Aorta (tissue), 5 donors: ENCODE measurements around the gene CD4. TPM values are rescaled to one million over a fixed set of nuclear protein-coding genes. Genes with fewer than 3 reads are reported as not detected.

Source experiments
- ATAC-seq: fragments of 200-7000 bp; cut with Tn5 transposase; one replicate; pipeline ENCODE4 v1.9.1; 2022; ENCODE audit warnings: moderate library complexity; ENCODE audit not compliant: low FRiP score
- DNase-seq, 2 donors: peaks; one replicate each; pipeline ENCODE4 v3.0.0-alpha.2; 2020
- H3K27ac ChIP-seq, 2 donors: one replicate each; pipeline ENCODE4 v1.5.1; 2013; ENCODE audit warnings: low read length in 2 of 2, mild to moderate bottlenecking in 2 of 2, moderate library complexity in 2 of 2, control low read depth in 1 of 2, inconsistent platforms in 1 of 2, low read depth in 1 of 2
- H3K27me3 ChIP-seq, 2 donors: one replicate each; pipeline ENCODE4 v1.6.1; 2013; ENCODE audit warnings: control low read depth in 1 of 2, low read length in 1 of 2, mild to moderate bottlenecking in 1 of 2, moderate library complexity in 1 of 2; ENCODE audit not compliant: insufficient read depth in 2 of 2, control insufficient read depth in 1 of 2
- H3K36me3 ChIP-seq, 2 donors: one replicate each; pipeline ENCODE4 v1.6.1; 2013; ENCODE audit warnings: control low read depth in 1 of 2, low read length in 1 of 2, mild to moderate bottlenecking in 1 of 2; ENCODE audit not compliant: insufficient read depth in 2 of 2, control insufficient read depth in 1 of 2
- H3K4me1 ChIP-seq, 2 donors: one replicate each; pipeline ENCODE4 v1.6.1; 2013; ENCODE audit warnings: low read length in 2 of 2, control low read depth in 1 of 2, mild to moderate bottlenecking in 1 of 2, moderate library complexity in 1 of 2; ENCODE audit not compliant: insufficient read depth in 2 of 2, control insufficient read depth in 1 of 2
- H3K4me3 ChIP-seq, 2 donors: one replicate each; pipeline ENCODE4 v1.5.1; 2013; ENCODE audit warnings: low read length in 2 of 2, control low read depth in 1 of 2, mild to moderate bottlenecking in 1 of 2
- H3K9me3 ChIP-seq: one replicate; pipeline ENCODE4 v1.6.1; 2013; ENCODE audit warnings: mild to moderate bottlenecking, low read length; ENCODE audit not compliant: control insufficient read depth
- WGBS, 2 donors: extraction: QIAGEN DNeasy Blood & Tissue Kit; methylation state at CpG; one replicate each; pipeline ENCODE4 v1.1.7; 2013; 5-methylcytosine and 5-hydroxymethylcytosine counted together
- intact Hi-C, 2 donors: fragments of 100-400 bp; cut with DNase I; formaldehyde crosslinking; loops; one replicate each; pipeline versions ENCODE4 v1.14.2 to v1.15.0; 2022
- polyA plus RNA-seq, 2 donors: library from polyadenylated mRNA; stranded (reverse); fragments of 200-250 nt; gene quantifications; one replicate each; pipeline ENCODE4 v1.2.3, GENCODE V29; 2013
- total RNA-seq, 2 donors: library from RNA; stranded (reverse); fragmentation: NEBNext Ultra II Directional; extraction: Animal tissue kit (Norgen Biotek cat#: 25700); gene quantifications; one replicate each; pipeline ENCODE4 v1.2.1, GENCODE V29; 2021
- donor health status: healthy with polysubstance abuse.
- donor health status: Bipolar disorder and iron deficiency.
- donor health status: DM: no; HTN: no; CAD: no.
- donor health status: DM: no; HTN: no; CAD: no.
- donor health status: DM: yes; HTN: yes; CAD: no.

The CD4 gene
- total and polyA plus RNA-seq, 4 donors: 2.1 to 40.6 (median 17.2) TPM

DNA sequence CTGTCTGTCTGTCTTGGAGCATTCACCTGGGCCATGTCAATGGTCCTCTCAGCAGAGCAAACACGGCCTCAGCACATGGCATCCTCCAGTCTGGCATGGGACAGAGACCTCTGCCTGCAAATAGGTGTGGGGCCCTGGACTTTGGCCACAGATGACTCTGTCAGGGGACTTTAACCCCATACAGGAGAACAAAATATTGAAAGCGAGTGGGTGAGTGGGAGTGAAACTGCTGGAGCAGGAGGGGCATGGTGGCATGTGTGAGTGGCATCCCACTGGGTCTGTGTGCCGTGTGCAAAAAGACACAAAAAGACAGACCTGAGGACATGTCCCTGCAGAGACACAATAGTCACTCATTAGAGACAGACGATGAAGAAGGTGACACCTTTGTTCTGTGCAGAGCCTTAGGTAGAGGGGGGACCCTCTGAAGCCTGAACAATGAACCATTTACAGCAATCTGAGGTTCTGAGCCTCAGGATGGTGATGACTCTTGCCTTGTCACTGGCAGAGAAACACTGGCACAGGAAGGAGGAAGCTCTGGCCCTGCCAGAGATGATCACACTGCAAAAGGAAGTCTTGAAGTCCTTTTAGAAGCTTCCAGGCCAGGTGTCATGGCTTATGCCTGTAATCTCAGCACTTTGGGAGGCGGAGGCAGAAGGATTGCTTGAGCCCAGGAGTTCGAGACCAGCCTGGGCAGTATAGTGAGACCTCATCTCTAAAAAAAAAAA is 9.5 kb upstream of the CD4 start:
- Histone ChIP-seq H3K27ac (no peak overlapping the region), H3K27me3 (no peaks in the 10 kb centered on the region), H3K9me3 (no peaks in the 10 kb centered on the region), H3K4me1 (no peaks in the 10 kb centered on the region), H3K4me3 (no peak overlapping the region), H3K36me3 (no peaks in the 10 kb centered on the region)
- DNase-seq (no peak), ATAC-seq (no peak)
- WGBS, 2 donors: 83 to 88% methylated on average over 6 of the region's 6 CpGs
- intact Hi-C loops: loop anchor here (1.0 to 10.0 kb wide), 5 partner anchors 27 to 165 kb away; partner anchors contain the start of gene MLF2 (in 2 of the 2)

DNA sequence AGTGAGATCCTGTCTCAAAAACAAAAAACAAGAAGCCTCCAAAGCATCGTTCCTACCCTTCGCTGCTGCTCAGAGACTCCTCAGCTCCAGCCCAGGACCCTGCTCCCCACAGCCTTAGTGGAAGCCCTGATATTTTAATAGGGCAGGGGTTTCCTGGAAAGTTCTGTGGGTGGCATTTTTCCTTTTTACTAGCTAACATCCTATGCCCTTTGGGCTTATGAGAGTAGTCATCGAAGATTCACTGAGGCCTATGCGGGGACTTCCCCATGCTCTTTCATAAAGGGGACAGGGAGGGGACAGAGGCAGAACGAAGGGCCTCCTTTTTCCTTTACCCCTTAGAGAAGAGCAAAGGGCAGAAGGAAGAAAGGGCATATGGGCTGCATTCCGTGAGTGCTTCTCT is 8.8 kb upstream of the CD4 start:
- H3K4me3 ChIP-seq: no peak overlapping the region
- WGBS, 2 donors: 91 to 94% methylated on average over 6 of the region's 6 CpGs
- no peaks in the 10 kb centered on the region for H3K9me3 ChIP-seq
- H3K27ac ChIP-seq: no peak overlapping the region
- H3K4me1 ChIP-seq: no peaks in the 10 kb centered on the region
- DNase-seq (no peak), ATAC-seq (no peak)
- no peaks in the 10 kb centered on the region for H3K36me3 ChIP-seq
- H3K27me3 ChIP-seq: no peaks in the 10 kb centered on the region
- intact Hi-C loops: no loop called here

DNA sequence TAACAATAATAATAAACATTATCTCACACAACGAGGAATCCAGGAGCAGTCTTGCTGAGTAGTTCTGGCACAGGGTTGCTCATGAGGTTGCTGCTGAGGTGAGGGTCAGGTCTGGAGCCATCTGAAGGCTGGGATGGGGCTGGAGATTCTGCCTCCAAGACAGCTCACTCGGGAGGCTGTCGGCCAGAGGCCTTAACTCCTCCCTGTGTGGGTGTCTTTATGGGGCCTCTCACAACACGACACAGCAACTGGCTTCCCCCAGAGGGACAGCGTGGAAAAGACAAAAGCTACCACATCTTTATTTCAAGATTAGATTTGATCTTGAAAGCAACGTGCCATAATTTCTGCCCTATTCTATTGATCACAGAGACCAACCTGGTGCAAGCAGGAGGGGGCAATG is 7.2 kb upstream of the CD4 start:
- H3K9me3 ChIP-seq: no peaks in the 10 kb centered on the region
- DNase-seq (no peak), ATAC-seq (no peak)
- no peaks in the 10 kb centered on the region for H3K4me1 ChIP-seq
- H3K27me3 ChIP-seq: no peaks in the 10 kb centered on the region
- intact Hi-C loops: no loop called here
- no peak overlapping the region for H3K4me3 ChIP-seq
- H3K27ac ChIP-seq: no peak overlapping the region
- 81 to 85% methylated on average over 6 of the region's 6 CpGs for WGBS, 2 donors
- no peaks in the 10 kb centered on the region for H3K36me3 ChIP-seq

DNA sequence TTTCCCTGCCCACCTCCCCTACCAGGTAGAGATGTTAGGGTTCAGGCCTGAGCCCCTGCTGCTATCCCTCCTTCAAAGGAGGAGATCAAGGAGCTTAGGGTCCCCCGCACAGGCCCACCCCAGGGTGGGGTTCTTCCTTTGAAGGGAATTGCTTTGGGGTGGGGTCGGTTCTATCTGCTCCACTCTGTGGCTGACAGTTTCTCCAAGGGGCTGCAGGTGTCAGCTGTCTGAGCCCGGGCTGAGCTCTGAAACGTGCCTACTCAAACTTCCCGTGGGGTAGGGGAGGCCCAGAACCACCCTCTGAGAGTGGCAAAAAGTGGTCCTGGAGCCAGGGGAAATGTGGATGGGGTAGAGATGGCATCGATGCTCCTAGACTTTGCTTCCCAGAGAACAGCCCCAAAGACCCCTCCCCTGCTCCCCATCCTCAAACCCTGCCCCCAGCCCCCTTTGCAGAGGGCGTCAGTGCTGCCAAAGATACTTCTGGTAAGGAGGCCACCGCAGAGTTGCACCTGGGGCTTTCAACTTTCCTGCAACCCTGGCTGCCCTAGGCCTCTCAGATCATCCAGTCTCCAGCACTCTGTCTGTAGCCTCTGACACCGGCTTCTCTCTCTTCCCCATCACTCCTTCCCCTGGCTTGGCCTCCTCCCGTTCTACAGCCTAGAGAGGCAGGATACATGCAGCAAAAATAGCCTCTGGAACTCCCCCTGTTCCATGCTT is 6.3 kb upstream of the CD4 start:
- Histone ChIP-seq H3K9me3 (no peaks in the 10 kb centered on the region), H3K36me3 (no peaks in the 10 kb centered on the region), H3K4me3 (no peak overlapping the region), H3K27me3 (no peaks in the 10 kb centered on the region), H3K27ac (no peak overlapping the region), H3K4me1 (no peaks in the 10 kb centered on the region)
- intact Hi-C loops: no loop called here
- DNase-seq (no peak), ATAC-seq (no peak)
- WGBS, 2 donors: 78 to 82% methylated on average over 10 of the region's 10 CpGs

DNA sequence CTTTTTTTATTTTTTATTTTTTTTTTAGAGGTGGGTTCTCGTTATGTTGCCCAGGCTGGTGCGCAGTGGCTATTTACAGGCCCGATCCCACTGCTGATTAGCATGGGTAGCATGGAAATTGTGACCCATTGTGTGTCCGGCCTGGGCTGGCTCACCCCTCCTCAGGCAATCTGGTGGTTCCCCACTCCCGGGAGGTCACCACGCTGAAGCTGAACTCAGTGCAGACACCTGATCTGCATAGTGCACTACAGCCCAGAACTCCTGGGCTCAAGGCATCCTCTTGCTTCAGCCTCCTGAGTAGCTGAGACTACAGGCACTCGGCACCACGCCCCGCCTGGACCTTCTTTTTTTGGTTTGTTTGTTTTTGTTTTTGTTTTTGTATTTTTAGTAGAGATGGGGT is 5.5 kb upstream of the CD4 start:
- 92% methylated on average over 9 of the region's 9 CpGs for WGBS, 2 donors
- Histone ChIP-seq H3K4me3 (no peak overlapping the region), H3K27ac (no peak overlapping the region), H3K4me1 (no peaks in the 10 kb centered on the region), H3K27me3 (no peaks in the 10 kb centered on the region), H3K9me3 (no peaks in the 10 kb centered on the region), H3K36me3 (no peaks in the 10 kb centered on the region)
- ATAC-seq: no peak
- no peak for DNase-seq
- intact Hi-C loops: no loop called here

DNA sequence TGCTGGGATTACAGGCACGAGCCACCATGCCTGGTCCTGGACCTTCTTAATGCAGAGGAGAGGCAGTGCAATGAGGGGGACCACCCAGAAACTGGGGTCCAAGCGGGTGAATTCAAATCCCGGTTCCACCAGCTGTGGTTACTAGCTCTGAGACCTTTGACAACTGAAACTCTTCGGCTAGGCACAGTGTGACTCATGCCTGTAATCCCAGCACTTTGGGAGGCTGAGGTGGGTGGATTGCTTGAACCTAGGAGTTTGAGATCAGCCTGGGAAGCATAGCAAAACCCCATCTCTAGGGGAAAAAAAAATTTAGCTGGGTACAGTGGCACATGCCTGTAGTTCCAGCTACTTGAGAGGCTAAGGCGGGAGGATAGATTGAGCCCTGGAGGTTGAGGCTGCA is 5.0 kb upstream of the CD4 start:
- no peak overlapping the region for H3K27ac ChIP-seq
- WGBS, 2 donors: 77 to 85% methylated on average over 5 of the region's 5 CpGs
- DNase-seq (no peak), ATAC-seq (no peak)
- no peaks in the 10 kb centered on the region for H3K9me3 ChIP-seq
- H3K27me3 ChIP-seq: no peaks in the 10 kb centered on the region
- H3K4me3 ChIP-seq: no peak overlapping the region
- no peaks in the 10 kb centered on the region for H3K36me3 ChIP-seq
- no peaks in the 10 kb centered on the region for H3K4me1 ChIP-seq
- intact Hi-C loops: no loop called here

DNA sequence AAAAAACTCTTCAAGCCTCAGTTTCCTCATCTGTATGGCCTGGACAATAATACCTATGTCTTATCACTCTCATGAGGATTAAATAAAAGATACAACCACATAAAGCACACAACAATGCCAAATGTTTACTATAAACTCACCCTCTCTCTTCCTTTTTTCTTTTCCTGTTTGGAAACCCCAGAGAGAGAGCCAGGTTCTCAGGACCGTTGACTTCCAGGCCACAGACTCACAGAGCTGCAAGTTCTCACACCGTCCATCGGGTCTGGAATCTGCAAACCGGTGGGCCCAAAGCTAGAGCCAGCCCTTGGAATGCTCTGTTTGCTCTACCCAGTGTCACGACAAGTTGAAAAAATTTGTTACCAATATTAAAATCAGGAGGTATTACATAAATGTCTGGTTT is 4.6 kb upstream of the CD4 start:
- DNase-seq (no peak), ATAC-seq (no peak)
- Histone ChIP-seq H3K27ac (no peak overlapping the region), H3K4me3 (no peak overlapping the region), H3K36me3 (no peaks in the 10 kb centered on the region), H3K9me3 (no peaks in the 10 kb centered on the region), H3K27me3 (no peaks in the 10 kb centered on the region), H3K4me1 (no peaks in the 10 kb centered on the region)
- intact Hi-C loops: no loop called here
- 73 to 74% methylated on average over 5 of the region's 5 CpGs for WGBS, 2 donors

DNA sequence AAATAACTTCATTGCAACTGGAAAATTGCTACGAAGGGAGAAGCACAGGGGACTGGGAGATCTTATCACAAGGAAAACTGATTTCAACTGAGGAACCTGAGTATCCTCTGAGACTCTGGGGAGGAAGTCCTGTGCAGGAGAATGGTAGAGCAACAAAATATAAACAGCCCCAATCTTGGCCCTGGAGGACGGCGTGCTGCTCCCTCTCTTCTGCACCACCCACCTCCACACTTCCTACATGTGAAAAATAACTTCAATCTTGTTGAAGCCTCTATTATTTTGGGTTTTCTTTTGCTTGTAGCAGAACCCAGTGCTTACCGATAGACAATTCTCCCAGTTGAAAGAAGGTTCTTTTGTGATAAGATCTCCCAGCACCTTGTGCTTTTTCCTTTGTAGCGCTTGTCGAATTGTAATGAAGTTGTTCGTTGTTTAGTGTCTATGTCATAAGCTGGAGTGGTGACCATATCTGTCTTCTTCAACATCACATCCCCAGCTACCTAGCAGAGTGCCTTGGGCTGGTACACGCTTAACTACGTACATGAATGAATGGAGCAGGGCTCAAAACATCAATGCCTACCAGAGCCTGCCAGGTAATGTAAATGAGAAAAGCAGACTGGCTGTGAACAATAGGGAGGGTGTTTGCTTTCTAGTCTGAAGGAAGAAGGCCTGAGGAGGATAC is 2.8 kb upstream of the CD4 start:
- no peaks in the 10 kb centered on the region for H3K9me3 ChIP-seq
- ATAC-seq (no peak), DNase-seq (no peak)
- no peak overlapping the region for H3K4me3 ChIP-seq
- H3K27me3 ChIP-seq: no peaks in the 10 kb centered on the region
- H3K4me1 ChIP-seq: no peaks in the 10 kb centered on the region
- intact Hi-C loops: no loop called here
- no peaks in the 10 kb centered on the region for H3K36me3 ChIP-seq
- H3K27ac ChIP-seq: no peak overlapping the region
- 80 to 81% methylated on average over 9 of the region's 9 CpGs for WGBS, 2 donors
